Liver (tissue), 3 donors: ENCODE data around the gene ARHGAP29.

ENCODE experiments used
- FOXA1 ChIP-seq: IDR thresholded peaks from 2 replicates; pipeline ENCODE4 v1.6.1; 2016; ENCODE audit warnings: antibody characterized with exemption
- FOXA2 ChIP-seq: IDR thresholded peaks from 2 replicates; pipeline ENCODE4 v1.6.1; 2016; ENCODE audit warnings: antibody characterized with exemption
- JUND ChIP-seq, 2 donors: IDR thresholded peaks; 2 replicates each; pipeline ENCODE4 v1.6.1; 2016; ENCODE audit warnings: antibody characterized with exemption in 2 of 2
- NR2F2 ChIP-seq: IDR thresholded peaks from 2 replicates; pipeline ENCODE4 v1.6.1; 2016; ENCODE audit warnings: antibody characterized with exemption
- RAD21 ChIP-seq, 2 donors: IDR thresholded peaks; 2 replicates each; pipeline ENCODE4 v1.6.1; 2016; ENCODE audit warnings: antibody characterized with exemption in 2 of 2, mild to moderate bottlenecking in 2 of 2
- REST ChIP-seq: IDR thresholded peaks from 2 replicates; pipeline ENCODE4 v1.6.1; 2016; ENCODE audit warnings: antibody characterized with exemption, mild to moderate bottlenecking
- RXRA ChIP-seq, 2 donors: IDR thresholded peaks; 2 replicates each; pipeline ENCODE4 v1.6.1; 2017 to 2018; ENCODE audit warnings: antibody characterized with exemption in 2 of 2, mild to moderate bottlenecking in 1 of 2
- SP1 ChIP-seq: IDR thresholded peaks from 2 replicates; pipeline ENCODE4 v1.6.1; 2018; ENCODE audit warnings: antibody characterized with exemption, mild to moderate bottlenecking
- TAF1 ChIP-seq: conservative IDR thresholded peaks from 2 replicates; pipeline ENCODE4 v1.6.1; 2016; ENCODE audit warnings: antibody characterized with exemption, mild to moderate bottlenecking
- TF ChIP-seq, protein P1 (sequence below): fragments of 150-350 bp; IDR thresholded peaks from 2 replicates; pipeline ENCODE4 v1.5.1; 2017; ENCODE audit warnings: improper control_type of control experiment, low read depth, low read length; ENCODE audit not compliant: missing input control
- TF ChIP-seq, protein P2 (sequence below): IDR thresholded peaks from 2 replicates; pipeline ENCODE4 v1.6.1; 2016; ENCODE audit warnings: antibody characterized with exemption
- TF ChIP-seq, protein P3 (sequence below): IDR thresholded peaks from 2 replicates; pipeline ENCODE4 v1.6.1; 2016; ENCODE audit warnings: antibody characterized with exemption
- TF ChIP-seq, protein P4 (sequence below): IDR thresholded peaks from 2 replicates; pipeline ENCODE4 v1.6.1; 2016; ENCODE audit warnings: antibody characterized with exemption
- donor health status: healthy.
- donor health status: healthy.

GRCh38 chr1:94286864-94287437, 49.6 kb upstream of the ARHGAP29 start:
- TF ChIP-seq, protein P1, sequence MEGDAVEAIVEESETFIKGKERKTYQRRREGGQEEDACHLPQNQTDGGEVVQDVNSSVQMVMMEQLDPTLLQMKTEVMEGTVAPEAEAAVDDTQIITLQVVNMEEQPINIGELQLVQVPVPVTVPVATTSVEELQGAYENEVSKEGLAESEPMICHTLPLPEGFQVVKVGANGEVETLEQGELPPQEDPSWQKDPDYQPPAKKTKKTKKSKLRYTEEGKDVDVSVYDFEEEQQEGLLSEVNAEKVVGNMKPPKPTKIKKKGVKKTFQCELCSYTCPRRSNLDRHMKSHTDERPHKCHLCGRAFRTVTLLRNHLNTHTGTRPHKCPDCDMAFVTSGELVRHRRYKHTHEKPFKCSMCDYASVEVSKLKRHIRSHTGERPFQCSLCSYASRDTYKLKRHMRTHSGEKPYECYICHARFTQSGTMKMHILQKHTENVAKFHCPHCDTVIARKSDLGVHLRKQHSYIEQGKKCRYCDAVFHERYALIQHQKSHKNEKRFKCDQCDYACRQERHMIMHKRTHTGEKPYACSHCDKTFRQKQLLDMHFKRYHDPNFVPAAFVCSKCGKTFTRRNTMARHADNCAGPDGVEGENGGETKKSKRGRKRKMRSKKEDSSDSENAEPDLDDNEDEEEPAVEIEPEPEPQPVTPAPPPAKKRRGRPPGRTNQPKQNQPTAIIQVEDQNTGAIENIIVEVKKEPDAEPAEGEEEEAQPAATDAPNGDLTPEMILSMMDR = no peak
- no peak for TF ChIP-seq SP1
- no peak for TF ChIP-seq RXRA (IDR thresholded peaks at IDR 0.05)
- TF ChIP-seq, protein P2, sequence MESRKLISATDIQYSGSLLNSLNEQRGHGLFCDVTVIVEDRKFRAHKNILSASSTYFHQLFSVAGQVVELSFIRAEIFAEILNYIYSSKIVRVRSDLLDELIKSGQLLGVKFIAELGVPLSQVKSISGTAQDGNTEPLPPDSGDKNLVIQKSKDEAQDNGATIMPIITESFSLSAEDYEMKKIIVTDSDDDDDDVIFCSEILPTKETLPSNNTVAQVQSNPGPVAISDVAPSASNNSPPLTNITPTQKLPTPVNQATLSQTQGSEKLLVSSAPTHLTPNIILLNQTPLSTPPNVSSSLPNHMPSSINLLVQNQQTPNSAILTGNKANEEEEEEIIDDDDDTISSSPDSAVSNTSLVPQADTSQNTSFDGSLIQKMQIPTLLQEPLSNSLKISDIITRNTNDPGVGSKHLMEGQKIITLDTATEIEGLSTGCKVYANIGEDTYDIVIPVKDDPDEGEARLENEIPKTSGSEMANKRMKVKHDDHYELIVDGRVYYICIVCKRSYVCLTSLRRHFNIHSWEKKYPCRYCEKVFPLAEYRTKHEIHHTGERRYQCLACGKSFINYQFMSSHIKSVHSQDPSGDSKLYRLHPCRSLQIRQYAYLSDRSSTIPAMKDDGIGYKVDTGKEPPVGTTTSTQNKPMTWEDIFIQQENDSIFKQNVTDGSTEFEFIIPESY = no peak
- no peak for TF ChIP-seq REST
- TF ChIP-seq FOXA1 = no peak
- TF ChIP-seq JUND (IDR thresholded peaks at IDR 0.05) = no peak
- no peak for TF ChIP-seq TAF1
- TF ChIP-seq, protein P3, sequence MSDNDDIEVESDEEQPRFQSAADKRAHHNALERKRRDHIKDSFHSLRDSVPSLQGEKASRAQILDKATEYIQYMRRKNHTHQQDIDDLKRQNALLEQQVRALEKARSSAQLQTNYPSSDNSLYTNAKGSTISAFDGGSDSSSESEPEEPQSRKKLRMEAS = no peak
- TF ChIP-seq, protein P4, sequence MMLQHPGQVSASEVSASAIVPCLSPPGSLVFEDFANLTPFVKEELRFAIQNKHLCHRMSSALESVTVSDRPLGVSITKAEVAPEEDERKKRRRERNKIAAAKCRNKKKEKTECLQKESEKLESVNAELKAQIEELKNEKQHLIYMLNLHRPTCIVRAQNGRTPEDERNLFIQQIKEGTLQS = no peak
- TF ChIP-seq FOXA2 = no peak
- TF ChIP-seq RAD21 (IDR thresholded peaks at IDR 0.05) = no peak
- TF ChIP-seq NR2F2 = no peak
